MG63 (cell line): Measurements from ENCODE around the gene ATXN7. TPM values are rescaled to one million over a fixed set of nuclear protein-coding genes. Genes with fewer than 3 reads are reported as not detected.

Experiments used
- DNase-seq: peaks from one replicate; pipeline ENCODE4 v3.0.0-alpha.2; 2020
- H3K27me3 ChIP-seq: fragments of 250-450 bp; sonication (Bioruptor Pico); 2 replicates; pipeline ENCODE4 v1.5.1; 2020; ENCODE audit warnings: mild to moderate bottlenecking, moderate library complexity
- H3K36me3 ChIP-seq: fragments of 250-450 bp; sonication (Bioruptor Pico); 2 replicates; pipeline ENCODE4 v1.5.1; 2020; ENCODE audit warnings: mild to moderate bottlenecking, moderate library complexity
- H3K4me3 ChIP-seq: fragments of 250-450 bp; sonication (Bioruptor Pico); 2 replicates; pipeline ENCODE4 v1.5.1; 2020; ENCODE audit warnings: mild to moderate bottlenecking, moderate library complexity
- H3K9me3 ChIP-seq: fragments of 250-450 bp; sonication (Bioruptor Pico); 2 replicates; pipeline ENCODE4 v1.5.1; 2020; ENCODE audit warnings: mild to moderate bottlenecking, moderate library complexity
- total RNA-seq: library from RNA; depleted of rRNA; stranded (reverse); fragments of >200 nt; shearing (Covaris generic); gene quantifications from 2 replicates; pipeline ENCODE4 v1.2.3, GENCODE V29; 2014; ENCODE audit warnings: low replicate concordance

The ATXN7 gene
- total RNA-seq, 1 experiment from 2014 or later = 6.0 TPM

DNA sequence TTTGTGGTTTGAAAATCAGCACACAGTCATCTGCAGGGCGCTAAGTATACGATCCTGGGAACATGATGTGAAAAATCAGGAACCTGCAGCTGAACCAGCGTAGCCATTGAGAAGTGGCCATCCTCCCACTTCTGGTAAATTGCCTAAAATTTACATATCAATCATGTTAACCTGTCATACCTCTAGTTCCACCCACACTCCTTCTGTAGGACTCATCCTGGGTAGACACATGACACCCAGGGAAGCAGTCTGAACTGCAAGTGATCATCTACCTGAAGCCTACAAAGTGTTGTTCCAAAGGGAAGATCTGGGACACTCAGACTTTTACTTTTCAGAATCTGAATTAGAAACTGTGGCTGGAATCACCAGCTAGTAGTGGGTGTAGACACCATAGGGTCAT is 165.1 kb downstream of the ATXN7 start:
- Histone ChIP-seq H3K9me3 (no peaks in the 10 kb centered on the region), H3K36me3 (no peaks in the 10 kb centered on the region), H3K4me3 (no peak overlapping the region), H3K27me3 (peaks cover 2% of the 10 kb centered on the region; the same call in 1 of the 2 replicates)
- DNase-seq = no peak

DNA sequence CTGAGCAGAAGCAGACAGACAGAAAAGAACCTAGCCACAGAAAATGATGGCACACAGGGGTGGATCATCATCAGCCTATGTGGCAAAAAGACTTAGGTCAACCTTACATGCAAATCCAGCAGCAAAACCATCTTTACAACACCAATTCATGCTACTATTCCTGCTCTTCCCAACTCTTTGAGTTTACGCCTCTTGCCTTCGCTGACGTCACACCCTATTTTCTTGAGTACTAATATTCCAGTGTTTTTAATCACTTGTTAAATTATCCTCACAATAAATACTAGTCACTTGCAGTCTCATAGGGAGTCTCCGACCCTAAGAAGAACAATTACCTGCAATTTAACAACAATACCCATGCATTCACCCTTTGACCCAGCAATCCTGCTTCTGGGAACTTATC is 165.6 kb downstream of the ATXN7 start:
- DNase-seq = no peak
- no peaks in the 10 kb centered on the region for H3K9me3 ChIP-seq
- H3K27me3 ChIP-seq = peaks cover 2% of the 10 kb centered on the region; the same call in 1 of the 2 replicates
- H3K36me3 ChIP-seq = no peaks in the 10 kb centered on the region
- no peak overlapping the region for H3K4me3 ChIP-seq

DNA sequence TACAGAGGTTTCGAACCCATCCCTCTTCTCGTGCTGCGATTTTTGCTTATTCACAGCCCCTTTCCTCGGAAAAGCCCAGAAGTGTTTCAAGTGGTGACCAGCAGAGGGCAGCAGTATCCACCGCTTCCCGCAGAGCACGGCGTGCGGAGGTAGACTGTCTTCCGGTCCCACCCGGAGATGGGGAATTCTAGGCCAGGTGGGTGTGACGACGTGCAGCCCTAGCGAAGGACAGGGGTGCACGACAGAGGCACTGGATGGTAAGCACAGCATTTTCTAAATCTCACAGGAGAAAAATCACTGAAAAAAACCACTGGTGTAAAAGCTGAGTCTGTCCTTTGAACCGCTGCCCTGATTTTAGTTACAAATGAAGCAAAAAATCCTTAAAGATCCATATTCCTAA is 167.1 kb downstream of the ATXN7 start:
- peak overlapping the region; percentile 24; the same call in 1 of the 2 replicates for H3K4me3 ChIP-seq
- H3K9me3 ChIP-seq = no peaks in the 10 kb centered on the region
- DNase-seq = peak; percentile 33
- peaks cover 2% of the 10 kb centered on the region; the same call in 1 of the 2 replicates for H3K27me3 ChIP-seq
- no peaks in the 10 kb centered on the region for H3K36me3 ChIP-seq

DNA sequence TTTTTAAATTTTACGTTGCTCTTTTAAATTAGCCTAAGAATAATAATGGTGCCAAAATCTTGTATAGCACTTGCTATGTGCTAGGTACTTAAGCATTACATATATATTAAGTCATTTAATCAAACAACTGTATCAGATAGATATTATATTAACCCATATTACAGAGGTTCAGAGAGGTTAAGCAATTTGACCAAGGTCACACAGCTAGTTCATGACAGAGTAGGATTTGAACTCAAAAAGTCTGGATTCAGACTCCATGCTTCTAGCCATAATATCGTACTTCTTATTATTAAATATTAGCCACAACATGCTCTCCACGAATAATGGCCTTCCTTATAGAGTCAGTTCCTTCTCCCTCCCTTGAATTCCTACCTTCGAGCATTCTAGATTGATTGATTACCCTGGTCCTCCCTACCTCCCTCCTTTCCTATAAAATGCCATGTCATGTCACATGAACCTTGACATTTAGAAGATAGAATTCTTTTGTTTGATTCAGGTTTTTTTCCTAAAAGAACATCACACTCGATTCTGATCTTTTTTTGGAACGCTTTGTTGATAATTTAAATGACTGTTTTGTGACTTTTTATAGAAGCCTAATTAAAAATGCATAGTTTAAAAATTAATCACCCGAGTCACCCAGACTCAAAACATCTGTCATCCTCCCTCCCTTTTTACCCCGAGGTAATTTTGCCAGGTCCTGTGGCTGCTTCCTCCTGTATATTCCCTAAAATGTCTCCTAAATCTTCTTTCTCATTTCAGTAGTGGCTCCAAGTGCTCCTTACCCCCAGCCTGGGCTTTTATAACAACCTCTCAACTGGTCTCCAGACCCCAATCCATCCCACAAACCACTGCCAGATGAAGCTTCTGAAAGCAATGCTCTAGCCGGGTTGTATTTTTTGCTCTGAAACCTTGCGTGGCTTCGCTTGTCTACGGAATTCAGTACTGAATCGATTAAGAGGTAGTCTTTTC is 168.2 kb downstream of the ATXN7 start:
- no peak for DNase-seq
- no peak overlapping the region for H3K4me3 ChIP-seq

DNA sequence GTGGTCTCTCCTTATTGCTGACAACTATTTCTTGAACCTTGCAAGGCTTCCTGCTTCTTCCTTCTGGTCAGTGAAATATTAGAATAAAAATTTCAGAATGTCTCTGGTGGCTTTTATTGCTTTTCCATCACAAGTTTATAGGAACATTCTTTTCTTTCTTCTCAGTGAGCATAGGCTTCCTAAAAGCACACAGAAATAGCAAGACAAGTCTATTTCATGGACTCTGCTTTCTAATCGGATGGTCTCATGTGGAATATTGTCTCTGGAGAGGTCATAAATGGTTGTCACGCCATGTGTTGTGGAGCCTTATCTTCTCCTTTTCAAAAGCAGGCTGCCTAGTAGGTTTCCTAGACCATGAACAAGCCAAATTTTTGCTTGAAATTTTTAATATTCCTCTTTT is 169.4 kb downstream of the ATXN7 start:
- Histone ChIP-seq H3K36me3 (no peaks in the 10 kb centered on the region), H3K9me3 (no peaks in the 10 kb centered on the region), H3K27me3 (peaks cover 2% of the 10 kb centered on the region; the same call in 1 of the 2 replicates), H3K4me3 (no peak overlapping the region)
- no peak for DNase-seq

More for the DNA sequence above, 168.2 kb downstream of the ATXN7 start:
- Histone ChIP-seq H3K9me3 (no peaks in the 10 kb centered on the region), H3K36me3 (no peaks in the 10 kb centered on the region), H3K27me3 (peaks cover 2% of the 10 kb centered on the region; the same call in 1 of the 2 replicates)

DNA sequence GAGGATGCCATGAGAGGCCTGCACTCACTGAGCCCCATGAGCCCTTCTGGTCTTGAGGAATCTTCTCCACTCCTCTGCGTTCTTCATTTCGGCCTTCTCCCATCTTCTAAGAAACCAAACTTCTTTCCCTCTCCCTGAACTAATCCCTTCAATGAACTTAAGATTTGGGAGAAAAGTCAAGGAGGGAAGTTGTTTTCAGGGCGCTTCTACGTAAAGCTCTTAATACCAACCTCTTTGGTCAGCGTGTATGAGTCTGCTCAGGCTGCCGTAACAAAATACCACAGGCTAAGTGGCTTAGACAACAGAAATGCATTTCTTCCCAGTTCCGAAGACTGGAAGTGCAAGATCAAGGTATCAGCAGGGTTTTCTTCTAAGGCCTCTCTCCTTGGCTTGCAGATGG is 173.4 kb downstream of the ATXN7 start:
- no peak for DNase-seq
- H3K36me3 ChIP-seq = no peaks in the 10 kb centered on the region
- no peaks in the 10 kb centered on the region for H3K9me3 ChIP-seq
- H3K27me3 ChIP-seq = no peaks in the 10 kb centered on the region
- no peak overlapping the region for H3K4me3 ChIP-seq

DNA sequence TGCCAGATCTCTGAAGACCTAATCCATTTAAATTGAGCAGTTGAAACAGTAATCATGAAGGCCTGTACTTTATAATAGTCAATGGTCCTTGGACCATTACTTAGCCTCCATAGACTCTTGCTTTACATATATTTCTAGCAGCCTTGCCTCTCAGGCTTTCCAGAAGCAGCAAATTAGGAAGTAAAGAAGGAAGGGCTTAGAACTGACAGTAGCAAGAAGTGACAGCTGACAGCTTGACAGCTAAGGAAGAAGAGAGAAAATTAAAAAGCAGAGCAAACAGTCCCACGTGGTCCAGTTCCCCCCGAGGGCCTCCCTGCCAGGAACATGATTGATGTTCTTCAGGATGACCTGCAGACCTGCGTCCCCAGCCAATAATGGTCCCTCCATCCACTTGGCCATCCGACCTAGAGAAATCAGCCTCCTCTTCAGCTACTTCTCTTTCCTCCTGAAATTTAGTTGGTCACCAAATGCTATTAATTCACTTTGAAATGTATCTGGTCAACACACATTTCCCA is 174.6 kb downstream of the ATXN7 start:
- H3K27me3 ChIP-seq = no peaks in the 10 kb centered on the region
- H3K36me3 ChIP-seq = no peaks in the 10 kb centered on the region
- H3K9me3 ChIP-seq = no peaks in the 10 kb centered on the region
- no peak for DNase-seq
- H3K4me3 ChIP-seq = no peak overlapping the region

DNA sequence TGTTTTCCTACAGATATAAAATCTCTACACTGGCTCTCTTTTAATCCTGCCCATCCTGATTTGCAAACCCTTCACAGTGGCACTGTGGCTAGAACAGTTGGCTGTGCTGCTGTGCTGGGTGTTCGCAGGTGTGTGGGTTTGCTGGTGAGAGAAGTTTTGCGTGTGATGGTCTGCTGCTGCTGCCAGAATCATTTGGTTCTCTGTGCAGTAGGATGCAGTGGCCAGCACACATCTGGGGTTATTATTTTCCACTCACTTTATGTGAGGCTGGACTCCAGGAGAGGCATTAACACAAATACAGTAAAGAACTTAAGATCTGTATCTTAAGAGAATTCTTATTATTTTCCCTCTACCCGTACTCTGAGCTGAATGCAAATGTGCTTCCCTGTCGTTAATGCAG is 175.7 kb downstream of the ATXN7 start:
- H3K4me3 ChIP-seq = no peak overlapping the region
- no peaks in the 10 kb centered on the region for H3K9me3 ChIP-seq
- no peaks in the 10 kb centered on the region for H3K27me3 ChIP-seq
- DNase-seq = no peak
- H3K36me3 ChIP-seq = no peaks in the 10 kb centered on the region

DNA sequence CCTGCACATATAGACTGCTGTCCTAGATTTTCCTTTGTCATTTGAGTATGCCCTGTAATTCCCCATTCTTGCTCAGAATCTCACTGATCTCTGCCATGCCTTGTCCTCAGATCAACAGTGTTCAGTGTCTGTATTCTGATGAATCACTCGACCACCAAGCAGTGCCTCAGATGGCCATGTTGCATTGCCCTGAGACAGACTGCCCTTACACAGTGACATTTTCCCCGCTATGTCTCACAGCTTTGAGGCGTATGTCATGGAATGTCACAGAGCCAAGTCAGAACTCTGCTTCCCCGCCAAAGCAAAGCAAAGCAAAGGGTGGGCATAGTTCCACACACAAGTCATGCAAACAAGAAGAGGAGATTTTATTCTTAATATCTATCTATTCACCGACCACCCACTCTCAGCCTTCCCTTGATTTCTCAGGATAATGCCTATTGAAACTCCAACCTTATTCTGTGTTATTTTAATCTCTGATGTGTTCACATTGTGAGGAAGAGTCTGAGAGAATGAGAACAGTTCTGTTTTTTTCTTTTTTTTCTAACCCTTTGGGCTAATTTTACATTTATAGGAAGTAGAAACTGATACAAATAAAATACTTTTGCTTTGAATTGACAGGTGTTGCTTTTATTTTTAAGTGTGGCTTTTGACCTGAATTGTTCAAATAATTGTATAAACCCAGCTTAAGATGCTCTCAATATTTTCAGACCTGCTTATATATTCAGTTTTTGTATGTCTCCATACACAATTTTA is 176.5 kb downstream of the ATXN7 start:
- no peak for DNase-seq
- Histone ChIP-seq H3K27me3 (no peaks in the 10 kb centered on the region), H3K36me3 (no peaks in the 10 kb centered on the region), H3K9me3 (no peaks in the 10 kb centered on the region), H3K4me3 (no peak overlapping the region)

DNA sequence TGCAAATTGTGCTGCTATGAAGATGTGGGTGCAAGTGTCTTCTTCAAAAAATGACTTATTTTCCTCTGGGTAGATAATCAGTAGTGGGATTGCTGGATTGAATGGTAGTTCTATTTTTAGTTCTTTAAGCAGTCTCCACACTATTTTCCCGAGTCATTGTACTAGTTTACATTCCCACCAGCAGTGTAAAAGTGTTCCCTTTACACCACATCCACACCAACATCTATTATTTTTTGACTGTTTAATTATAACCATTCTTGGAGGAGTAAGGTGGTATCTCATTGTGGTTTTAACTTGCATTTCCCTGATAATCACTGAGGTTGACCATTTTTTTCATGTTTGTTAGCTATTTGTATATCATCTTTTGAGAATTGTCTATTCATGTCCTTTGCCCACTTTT is 179.3 kb downstream of the ATXN7 start:
- Histone ChIP-seq H3K27me3 (no peaks in the 10 kb centered on the region), H3K36me3 (no peaks in the 10 kb centered on the region), H3K9me3 (no peaks in the 10 kb centered on the region), H3K4me3 (no peak overlapping the region)
- no peak for DNase-seq

DNA sequence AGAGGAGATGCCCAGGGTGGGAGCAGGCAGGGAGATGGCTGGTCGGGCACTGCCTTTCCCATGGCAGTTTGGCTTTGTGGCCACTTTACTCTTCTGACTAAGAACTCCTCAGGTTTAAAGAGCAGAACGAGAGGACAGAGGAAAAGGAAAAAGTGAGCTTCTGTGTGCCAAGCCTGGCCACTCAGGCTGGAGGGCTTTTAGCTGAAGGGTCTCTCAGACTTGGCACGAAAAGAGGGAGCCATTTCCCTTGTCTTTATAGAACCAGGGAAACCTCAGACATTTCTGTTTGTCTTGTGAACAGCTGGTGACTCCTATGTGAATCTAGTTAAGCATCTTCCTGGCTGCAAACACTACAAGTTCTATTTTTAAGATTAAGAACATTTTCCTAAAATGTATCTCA is 182.9 kb downstream of the ATXN7 start:
- no peak for DNase-seq
- no peaks in the 10 kb centered on the region for H3K27me3 ChIP-seq
- H3K36me3 ChIP-seq = no peaks in the 10 kb centered on the region
- H3K9me3 ChIP-seq = no peaks in the 10 kb centered on the region
- H3K4me3 ChIP-seq = no peak overlapping the region

DNA sequence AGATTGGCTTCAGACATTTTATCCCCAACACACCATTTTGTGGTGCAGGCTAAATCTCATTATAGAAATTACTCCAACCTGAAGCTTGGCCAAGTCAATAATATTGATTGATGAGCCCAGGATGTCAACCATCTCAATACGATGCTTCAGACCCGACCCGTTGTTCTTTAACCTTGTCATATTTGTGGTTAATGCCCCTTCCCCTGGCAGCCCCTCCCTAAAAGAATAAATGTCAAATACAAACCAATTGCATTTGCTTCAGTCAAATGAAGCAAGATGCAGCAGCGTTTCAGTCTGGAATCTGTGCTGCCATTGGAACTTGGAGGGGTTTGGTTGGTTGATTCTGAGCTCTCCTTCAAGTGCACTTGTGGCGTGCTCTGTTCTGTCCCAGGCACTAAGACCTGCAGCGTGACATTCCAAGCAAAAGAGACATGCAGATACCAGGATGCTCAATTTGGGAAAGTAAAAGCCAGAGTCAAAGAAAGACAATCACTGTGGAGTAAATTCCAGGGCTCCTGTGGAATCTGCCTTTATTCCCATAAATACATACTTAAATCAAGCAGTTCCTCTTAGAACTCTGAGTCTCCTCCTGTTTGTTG is 183.4 kb downstream of the ATXN7 start:
- H3K4me3 ChIP-seq = no peak overlapping the region
- no peak for DNase-seq

DNA sequence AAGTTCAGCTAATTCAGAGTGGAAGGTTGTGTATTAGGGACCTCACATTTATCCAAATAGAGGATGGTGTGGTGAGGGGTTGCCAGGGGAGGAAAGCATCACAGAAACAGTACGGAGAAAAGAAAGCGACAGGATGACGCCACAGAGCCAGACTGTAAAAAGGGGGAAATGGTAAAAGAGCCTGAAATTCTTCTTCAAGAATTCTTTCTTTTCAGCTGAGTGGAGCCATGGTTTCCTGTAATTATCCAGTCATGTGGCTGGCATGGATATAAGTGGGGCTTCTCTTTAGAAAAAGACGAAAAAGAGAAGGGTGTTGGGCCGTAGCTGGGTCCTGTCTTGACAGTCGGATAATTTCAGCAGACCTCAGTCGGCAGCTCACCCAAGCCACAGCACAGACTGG is 184.1 kb downstream of the ATXN7 start:
- H3K27me3 ChIP-seq = no peaks in the 10 kb centered on the region
- no peak for DNase-seq
- no peak overlapping the region for H3K4me3 ChIP-seq
- no peaks in the 10 kb centered on the region for H3K36me3 ChIP-seq
- no peaks in the 10 kb centered on the region for H3K9me3 ChIP-seq

More for the DNA sequence above, 183.4 kb downstream of the ATXN7 start:
- H3K27me3 ChIP-seq = no peaks in the 10 kb centered on the region
- H3K36me3 ChIP-seq = no peaks in the 10 kb centered on the region
- H3K9me3 ChIP-seq = no peaks in the 10 kb centered on the region

DNA sequence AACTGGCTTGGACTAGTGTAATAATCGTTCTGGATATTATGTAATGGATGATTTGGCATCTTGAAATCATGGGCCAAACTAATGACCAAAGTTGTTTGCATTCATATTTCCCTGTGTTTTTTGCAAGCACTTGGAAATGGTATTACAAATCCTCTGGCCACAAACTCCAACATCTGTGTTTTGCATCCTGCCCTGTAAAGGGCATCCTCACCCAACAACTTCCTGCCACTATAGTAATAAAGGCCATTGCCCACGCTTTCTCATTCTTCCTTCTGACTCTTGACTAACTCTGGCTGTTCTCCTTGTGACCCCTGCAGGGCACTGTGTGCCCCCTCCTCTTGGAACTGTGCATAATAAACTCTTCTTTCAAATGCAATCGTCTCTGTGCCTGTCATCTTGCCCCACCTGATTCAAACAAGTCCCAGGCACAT is 185.0 kb downstream of the ATXN7 start:
- Histone ChIP-seq H3K27me3 (no peaks in the 10 kb centered on the region), H3K9me3 (no peaks in the 10 kb centered on the region), H3K36me3 (no peaks in the 10 kb centered on the region), H3K4me3 (no peak overlapping the region)
- DNase-seq = no peak

DNA sequence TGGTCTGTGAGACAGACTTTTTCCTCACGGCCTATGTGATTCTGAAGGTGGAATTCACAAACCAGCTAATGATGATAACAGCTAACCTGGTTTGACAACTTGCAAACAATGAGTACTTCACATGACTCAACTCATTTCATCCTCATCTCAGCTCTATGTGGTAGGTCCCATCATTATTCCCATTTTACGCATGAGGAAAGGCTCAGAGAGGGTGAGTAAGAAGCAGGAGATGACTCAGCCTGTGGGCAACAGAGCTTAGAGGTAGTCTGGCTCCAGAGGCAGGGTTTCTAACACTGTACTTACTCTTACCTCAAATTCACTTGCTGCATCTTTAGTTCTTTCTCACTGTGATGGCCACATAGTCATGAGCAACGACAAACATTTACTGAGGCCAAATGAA is 185.5 kb downstream of the ATXN7 start:
- Histone ChIP-seq H3K9me3 (no peaks in the 10 kb centered on the region), H3K36me3 (no peaks in the 10 kb centered on the region), H3K27me3 (no peaks in the 10 kb centered on the region), H3K4me3 (no peak overlapping the region)
- DNase-seq = no peak

DNA sequence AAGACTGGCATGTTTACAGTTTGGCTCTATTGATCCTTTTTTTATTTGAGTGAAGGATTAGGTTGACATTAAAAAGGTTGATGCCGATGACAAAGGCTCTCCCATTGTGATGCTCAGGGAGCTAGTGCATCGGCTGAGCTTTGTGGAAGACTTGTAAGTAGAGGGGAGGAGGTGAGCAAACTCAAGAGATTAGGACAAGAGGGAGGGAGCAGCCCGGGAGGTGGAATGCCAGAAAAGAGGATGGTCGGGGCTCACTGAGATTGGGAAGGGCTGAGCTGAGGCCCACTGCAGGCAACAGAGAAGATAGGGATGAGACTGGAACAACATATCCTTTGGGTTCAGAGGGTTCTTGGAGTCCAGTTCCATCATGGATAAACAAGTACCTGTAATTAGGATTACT is 186.2 kb downstream of the ATXN7 start:
- H3K9me3 ChIP-seq = no peaks in the 10 kb centered on the region
- no peaks in the 10 kb centered on the region for H3K27me3 ChIP-seq
- no peak overlapping the region for H3K4me3 ChIP-seq
- H3K36me3 ChIP-seq = no peaks in the 10 kb centered on the region
- no peak for DNase-seq
